Amniotic stem cell (primary cell): ENCODE data around the gene SUV39H1.
A peak's percentile ranks its signal among the peaks of the same experiment; 100 is the strongest.

ENCODE experiments used
- DNase-seq: peaks from one replicate; lab custom pipeline; 2025; lab: John Stamatoyannopoulos, UW

Gene SUV39H1

GRCh38 chrX:48714573-48714972, 18.0 kb downstream of the SUV39H1 start:
- no peak for DNase-seq

- no peak for DNase-seq
Observed at GRCh38 chrX:48715072-48715471, 18.5 kb downstream of the SUV39H1 start.

- no peak for DNase-seq
Observed at GRCh38 chrX:48715876-48716502, 19.5 kb downstream of the SUV39H1 start.

- DNase-seq, result no peak
Observed at GRCh38 chrX:48719958-48720357, 23.4 kb downstream of the SUV39H1 start.

GRCh38 chrX:48720577-48721250, 24.2 kb downstream of the SUV39H1 start:
- DNase-seq, result no peak

GRCh38 chrX:48721916-48722315, 25.4 kb downstream of the SUV39H1 start:
- no peak for DNase-seq

- no peak for DNase-seq
Observed at GRCh38 chrX:48726596-48726995, 30.1 kb downstream of the SUV39H1 start.

- no peak for DNase-seq
Observed at GRCh38 chrX:48728653-48729052, 32.1 kb downstream of the SUV39H1 start.

- DNase-seq, result no peak
Observed at GRCh38 chrX:48736303-48736702, 39.8 kb downstream of the SUV39H1 start.

GRCh38 chrX:48736878-48737212, 40.3 kb downstream of the SUV39H1 start:
- DNase-seq, result no peak

GRCh38 chrX:48737213-48737938, 40.8 kb downstream of the SUV39H1 start:
- peak; percentile 94 for DNase-seq

GRCh38 chrX:48737940-48738339, 41.4 kb downstream of the SUV39H1 start:
- DNase-seq, result no peak

- no peak for DNase-seq
Observed at GRCh38 chrX:48741834-48742233, 45.3 kb downstream of the SUV39H1 start.

GRCh38 chrX:48745222-48745621, 48.7 kb downstream of the SUV39H1 start:
- no peak for DNase-seq

- no peak for DNase-seq
Observed at GRCh38 chrX:48747415-48748016, 51.0 kb downstream of the SUV39H1 start.

GRCh38 chrX:48749182-48749581, 52.6 kb downstream of the SUV39H1 start:
- no peak for DNase-seq

- DNase-seq, result no peak
Observed at GRCh38 chrX:48751343-48751742, 54.8 kb downstream of the SUV39H1 start.

GRCh38 chrX:48752498-48752897, 56.0 kb downstream of the SUV39H1 start:
- DNase-seq, result no peak

- DNase-seq, result no peak
Observed at GRCh38 chrX:48753708-48754228, 57.2 kb downstream of the SUV39H1 start.

GRCh38 chrX:48754238-48754637, 57.7 kb downstream of the SUV39H1 start:
- no peak for DNase-seq
